NCI-H1105 treated with DMSO at 0.1 percent for 48 hours (cell line): ENCODE measurements around the gene KIAA1755.

Experiments
- DNase-seq: peaks from one replicate; lab custom pipeline; 2025; lab: John Stamatoyannopoulos, UW

The KIAA1755 gene

DNA sequence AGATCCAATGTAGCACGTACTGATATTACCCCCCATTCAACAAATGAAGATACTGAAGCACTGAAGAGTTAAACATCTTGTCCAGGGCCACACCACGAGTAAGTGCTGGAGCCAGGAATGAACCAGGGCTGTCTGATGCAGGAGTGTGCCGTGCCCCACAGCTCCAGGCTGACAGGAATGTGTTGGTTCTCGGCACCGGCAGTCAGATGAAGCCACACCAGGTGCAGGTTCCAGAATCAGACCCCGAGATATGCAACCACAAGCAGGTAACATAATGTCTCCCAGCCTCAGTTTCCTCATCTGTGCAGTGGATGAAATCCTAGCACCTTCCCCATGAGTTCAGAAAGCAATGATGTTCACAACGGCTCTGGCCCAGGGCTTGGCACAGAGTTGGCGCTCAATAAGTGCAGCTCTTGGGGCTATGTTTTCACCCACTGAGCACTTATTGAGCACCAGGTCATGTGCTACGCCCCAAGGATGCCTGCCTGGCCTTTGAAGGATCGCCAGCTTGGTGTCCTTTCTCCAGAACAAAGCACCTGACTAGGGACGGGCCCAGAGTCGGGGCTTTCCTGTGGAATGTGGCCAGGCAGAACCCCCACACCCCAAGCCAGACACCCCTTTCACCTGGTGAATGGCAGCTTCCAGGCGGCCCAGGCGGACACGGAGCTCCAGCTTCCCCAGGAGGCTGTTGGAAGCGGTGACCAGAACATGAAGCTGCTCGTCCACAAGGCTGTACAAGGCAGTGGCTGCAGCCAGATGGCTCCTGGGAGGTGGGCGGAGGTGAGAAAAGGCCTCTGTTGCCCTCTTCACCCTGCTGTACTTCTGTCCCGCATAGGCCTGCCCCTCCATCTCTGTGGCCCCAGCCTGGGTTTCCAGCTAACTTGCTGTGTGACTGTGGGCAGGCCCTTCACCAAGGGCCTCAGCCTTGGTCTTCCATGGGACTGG, 41.3 kb downstream of the KIAA1755 start:
- DNase-seq, result no peak

DNA sequence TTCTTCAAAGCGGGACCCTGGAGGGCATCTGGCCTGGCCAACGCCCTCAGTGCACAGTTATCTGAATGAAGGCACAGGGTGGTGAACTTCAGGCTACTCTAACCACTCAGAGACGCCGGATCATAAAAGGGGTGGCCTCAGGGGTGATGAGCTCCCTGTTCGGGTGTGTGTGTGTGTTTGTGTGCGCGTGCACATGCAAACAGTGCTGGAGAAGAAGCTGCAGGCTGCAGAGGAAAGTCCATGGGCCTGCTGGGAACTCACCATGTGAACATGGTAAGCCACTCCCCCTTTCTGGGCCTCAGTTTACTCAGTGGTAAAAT, 42.0 kb downstream of the KIAA1755 start:
- no peak for DNase-seq

DNA sequence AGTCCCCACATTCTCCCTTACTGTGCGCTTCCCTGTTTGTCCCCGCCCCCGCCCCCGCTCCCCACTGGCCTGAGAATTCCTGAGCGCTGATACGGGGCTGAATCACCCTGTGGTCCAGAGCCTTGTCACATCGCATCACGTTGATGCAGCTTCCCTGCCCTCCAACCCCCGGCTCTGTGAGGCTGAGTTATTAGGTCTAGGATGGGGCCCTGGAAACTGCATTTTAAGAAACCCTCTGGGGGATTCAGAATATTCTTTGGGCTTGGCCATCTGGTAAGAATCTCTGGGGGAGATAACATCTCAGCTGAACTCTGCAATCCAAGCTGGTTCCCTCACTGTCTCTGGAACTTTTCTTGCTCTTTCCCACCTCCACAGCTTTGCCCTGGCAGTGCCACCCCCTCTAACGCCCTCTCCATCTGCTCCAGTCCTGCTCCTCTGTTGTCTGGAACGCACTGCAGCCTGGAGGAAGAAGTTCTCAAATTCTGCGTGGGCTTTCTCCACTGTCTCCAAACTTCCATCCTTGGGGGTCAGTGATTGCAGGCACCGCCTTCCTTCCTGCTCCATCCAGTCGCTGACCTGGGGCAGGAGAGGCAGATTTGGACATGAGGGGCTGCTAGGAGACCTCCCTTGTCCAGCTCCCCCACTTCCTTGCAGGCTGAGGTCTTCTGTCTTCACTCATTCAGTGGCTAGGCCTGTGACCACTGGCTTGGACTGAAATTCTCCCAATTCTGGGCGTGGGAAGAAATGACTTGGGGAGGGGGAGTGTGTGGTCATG, 42.6 kb downstream of the KIAA1755 start:
- DNase-seq, result no peak

DNA sequence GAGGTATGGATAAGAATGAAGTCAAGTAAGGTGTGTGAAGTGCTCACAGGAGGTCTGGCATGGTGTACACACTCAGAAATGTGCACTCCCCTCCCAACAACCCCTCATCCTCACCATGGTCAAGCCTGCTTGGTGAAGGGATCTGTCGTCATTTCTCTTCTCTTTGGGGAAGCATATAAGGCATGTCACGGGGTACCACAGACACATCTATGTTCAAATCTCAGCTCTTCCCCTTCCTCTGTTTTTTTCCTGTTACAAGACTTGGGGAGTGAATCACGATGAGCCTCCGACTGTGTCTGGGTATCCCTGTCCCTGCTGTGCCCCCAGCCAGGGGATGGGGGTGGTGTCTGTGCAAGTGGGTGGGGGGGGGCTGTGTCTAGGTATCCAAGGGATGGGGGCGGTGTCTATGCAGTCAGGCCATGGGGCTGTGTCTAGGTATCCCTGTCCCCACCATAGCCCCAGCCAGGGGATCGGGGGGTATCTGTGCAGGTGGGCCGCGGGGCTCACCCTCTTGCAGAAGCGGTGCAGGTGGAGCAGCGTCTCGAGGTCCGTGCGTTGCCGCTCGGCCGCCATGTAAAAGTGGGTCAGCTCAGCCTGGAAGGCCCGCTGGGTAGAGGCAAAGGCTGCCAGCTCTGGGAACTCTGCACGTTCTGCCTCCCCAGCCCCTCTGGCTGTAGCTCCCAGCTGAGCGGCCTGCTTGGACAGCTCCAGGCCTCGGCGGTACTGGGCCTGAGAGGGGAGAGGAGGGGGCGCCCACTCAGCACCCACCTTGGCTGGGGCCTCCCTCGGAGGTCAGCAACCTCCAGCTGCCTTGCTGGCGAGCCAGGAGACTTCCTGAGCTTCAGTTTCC, 43.6 kb downstream of the KIAA1755 start:
- no peak for DNase-seq

DNA sequence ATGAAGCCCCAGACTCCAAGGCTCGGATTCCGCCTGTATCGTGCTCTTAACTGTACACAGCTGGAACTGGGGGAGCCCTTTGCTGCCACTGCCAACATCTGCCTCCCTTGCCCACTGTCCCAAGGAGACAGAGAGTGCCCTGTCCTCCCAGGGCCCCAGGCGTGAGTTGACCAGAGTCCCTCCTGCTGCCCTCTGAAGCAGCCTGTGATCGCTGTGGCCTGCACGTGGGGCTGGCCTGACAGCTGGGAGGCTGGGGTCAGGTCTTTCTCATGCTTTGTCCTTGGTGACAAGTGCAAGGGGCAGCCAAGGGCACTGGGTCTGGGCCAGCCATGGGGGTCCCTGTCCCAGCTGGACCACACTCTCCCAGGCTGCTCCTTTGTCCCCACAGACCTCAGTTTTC, 44.3 kb downstream of the KIAA1755 start:
- no peak for DNase-seq

DNA sequence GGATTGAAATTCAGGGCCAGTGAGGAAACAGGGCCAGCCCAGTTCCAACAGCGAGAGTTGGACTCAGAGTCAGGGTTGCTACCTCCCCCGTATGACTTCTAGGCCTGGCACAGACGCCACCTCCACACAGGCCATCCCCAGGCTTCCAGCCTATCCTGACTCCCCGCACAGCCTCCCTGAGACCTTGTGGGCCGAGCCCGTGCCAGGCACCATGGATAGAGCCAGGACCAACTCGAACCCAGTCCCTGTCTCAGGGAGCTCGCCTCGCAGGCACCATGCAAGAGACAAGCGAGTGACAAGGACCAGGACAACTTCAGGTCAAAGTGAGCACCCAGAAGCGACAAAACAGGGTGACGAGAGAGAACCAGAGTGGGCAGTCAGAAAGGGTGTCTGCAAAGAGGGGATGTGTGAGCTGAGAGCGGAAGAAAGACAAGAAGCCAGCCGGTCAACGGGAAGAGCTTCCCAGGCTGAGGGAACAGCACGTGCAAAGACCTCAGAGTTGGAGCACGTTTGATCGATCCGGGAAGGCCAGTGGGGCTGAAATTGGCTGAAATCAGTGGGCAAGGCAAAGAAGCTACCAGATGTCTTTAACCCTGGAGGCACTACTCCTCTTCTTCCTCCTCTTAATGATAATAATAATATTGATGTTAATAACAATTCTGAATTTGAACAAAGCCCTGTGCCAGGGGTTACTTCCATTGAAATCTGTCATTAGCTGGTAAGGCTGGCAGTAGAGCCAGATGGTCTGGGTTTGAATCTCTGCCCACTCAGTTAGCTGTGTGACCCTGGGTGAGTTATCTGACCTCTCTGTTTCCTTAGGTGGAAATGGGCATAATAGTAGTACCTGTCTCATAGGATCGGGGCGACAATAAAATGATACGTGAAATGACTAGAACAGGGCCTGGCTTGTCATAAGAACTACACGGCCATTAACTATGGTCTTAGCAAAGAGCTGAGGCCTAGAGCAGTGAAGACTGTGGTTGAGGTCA, 45.0 kb downstream of the KIAA1755 start:
- no peak for DNase-seq

DNA sequence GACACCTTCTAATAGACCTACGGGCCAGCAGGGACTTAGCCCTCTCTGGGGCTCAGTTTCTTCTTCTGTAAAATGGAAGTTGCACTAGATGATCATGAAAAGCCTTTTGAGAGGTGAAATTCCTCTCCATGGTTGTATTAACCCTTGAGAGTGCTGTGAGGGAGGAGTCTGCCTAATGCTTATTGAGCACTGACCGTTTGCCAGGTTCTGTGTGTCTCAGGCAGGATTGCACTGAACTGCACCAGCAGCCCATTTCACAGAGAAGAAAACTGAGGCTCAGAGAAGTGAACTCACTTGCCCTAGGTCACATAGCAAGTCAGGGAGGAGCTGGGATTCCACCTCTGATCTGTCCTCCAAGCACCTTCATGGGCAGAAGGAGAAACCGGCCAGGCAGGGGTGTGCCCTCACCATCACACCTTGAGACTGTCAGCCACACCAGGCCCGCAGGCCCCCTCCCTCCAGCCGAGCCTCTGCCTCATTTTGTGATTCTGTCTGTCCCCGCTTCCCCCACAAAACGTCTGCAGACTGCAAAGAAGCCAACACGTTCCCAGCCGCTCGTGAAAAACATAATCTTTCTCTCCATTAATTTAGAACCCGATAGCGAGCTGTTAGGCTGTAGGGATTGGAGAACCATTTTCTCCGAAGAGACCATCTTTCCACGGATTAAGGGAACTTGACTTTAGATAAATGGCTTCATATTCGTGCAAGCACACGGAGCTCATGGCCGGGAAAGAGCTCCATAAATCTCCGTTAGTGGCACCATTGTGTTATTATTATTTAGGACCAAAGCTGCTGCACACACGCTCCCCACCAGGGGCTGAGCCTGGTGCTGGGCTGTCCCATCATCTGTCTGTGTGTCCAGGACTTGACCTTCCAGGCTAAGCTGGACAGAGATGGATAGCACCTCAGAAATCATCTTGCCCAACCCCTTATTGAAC, 46.0 kb downstream of the KIAA1755 start:
- no peak for DNase-seq

DNA sequence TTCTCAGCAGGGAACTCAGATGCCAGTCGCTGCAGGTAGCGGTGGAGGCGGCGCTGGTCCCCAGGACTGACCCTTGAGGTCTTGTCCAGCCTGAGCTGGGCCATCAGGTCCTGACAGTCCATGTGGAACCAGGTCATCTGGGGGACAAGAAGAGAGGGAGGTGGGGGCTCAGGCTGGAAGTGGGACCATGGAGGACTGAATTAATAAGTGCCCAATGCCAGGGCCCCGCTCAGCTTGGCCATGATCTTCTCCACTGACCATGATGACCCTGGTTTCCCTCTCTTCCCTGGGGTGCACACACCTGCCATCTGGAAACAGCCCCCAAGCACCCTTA, 47.0 kb downstream of the KIAA1755 start:
- no peak for DNase-seq

DNA sequence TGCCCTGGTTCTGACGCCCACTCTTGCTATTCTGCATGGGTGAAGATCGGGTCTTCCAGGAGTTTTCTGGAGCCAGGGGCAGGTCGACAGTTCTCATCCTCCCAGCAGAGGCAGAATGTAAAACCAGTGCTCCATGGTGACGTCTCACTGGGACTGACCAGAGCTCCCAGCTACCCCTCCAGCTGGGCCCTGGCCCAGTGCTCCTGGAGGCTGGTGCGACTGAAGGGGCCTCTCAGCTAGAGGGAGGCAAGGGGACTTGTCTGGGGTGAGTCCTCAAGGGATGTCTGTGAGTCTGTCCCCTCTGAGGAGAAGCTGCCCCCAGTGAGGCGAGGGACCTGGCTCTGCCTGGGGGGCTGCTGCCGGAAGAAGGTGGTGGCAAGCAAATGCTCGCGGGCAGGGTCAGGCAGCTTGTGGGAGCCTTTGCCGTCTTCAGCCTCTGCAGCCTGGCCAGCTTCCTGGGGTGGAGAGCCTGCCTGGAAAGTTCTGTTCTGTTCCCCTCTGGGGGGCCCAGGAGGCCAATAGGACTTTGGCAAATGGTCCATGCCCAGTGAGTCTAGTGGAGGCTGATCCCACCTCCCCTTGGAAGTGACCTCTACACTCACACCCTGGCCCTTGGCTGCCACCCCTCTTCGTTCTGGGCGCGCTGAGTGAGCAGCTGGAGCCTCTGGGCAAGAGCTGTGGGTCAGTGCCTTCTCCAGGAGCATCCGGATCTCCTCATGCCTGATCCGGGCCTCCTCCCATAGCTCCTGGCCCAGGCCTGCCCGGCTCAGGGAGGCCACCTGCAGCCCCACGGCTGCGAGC, 47.5 kb downstream of the KIAA1755 start:
- no peak for DNase-seq

DNA sequence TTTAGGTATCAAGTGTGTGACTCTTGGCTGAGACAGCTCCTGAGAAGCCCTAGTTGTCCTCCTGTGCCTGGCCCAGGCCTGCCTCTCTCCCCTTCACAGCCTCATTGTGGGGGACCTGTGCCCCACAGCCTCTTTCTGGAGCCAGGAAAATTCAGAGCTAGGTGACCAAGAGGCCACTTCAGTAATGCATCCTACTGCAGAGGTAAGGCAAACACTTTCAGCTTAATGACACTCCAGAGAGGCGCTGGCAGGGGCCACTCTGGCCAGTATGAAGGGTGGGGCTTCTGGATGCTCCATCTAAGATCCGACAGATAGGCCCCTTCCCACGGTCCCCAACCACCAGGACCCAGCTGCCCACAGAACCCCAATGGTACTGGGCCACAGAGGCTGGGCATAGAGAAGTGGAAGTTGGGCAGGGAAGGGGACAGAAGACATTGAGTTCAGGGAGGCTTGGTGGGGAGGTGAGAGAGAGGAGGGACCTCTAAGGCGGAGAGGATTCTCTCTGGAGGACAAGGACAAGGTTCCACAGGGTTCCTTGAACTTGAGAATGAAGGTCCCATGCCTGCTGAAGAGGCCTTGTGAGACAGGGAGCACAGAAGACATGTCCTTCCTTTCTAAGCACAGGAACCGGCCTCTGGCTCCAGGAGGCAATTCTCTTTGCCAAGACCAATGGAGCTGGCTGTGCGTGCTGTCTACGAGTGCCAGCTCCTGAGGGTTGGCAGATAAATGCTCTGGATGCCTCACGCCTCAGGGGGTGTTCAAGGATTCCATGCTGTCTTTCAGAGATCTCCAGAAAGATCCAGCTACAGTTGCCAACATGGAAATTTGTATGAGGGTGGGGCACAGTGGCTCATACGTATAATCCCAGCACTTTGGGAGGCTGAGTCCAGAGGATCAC, 49.1 kb downstream of the KIAA1755 start:
- no peak for DNase-seq

DNA sequence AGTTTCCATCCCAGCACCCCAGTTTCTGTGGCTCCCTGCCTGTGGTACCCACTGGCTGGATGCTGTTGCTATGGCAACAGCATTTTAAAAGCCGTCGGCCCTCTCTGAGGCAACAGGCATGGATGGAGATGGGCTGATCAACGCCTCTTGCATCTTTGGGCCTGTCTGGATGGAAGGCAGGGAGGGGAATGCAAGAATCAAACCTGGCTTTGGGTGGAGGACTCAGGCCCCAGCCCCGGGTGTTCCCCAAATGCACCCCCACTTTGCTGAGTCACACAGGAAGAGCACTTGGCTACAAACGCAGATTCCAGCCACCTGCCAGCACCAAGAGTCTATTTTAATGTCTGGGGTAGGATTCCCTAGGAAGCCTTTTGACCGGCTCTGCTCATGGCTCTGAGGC, 49.8 kb downstream of the KIAA1755 start:
- no peak for DNase-seq

DNA sequence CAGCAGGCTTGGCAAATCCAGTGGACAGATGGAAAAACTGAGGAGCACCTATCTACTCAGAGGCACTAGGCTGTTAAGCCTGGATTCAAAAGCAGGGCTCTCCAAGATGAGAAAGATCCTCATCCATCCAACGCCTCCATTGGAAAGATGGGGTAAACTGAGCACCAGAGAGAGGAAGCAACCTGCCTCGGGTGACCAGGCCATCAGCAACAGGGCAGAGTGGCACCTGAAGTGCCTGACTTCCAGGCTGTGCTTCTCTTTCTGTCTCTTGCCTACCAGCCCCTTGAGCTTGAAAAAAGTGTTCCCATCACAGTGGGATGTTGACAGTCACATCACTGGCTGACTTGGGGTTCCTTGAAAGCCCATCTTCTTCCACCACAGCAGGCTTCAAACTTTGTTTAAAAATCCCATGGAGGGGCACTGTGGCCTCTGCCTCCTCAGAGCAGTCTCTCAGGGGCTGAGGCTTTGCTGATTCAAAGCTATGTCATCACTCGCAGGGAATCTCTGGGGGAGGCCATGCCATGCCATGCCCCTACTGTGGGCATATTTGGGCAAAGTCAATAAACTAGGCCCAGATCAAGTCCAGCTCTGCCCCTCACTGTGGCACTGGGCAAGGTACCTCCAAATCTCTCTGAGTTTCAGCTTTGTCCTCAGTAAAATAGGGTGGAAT, 50.7 kb downstream of the KIAA1755 start:
- no peak for DNase-seq

DNA sequence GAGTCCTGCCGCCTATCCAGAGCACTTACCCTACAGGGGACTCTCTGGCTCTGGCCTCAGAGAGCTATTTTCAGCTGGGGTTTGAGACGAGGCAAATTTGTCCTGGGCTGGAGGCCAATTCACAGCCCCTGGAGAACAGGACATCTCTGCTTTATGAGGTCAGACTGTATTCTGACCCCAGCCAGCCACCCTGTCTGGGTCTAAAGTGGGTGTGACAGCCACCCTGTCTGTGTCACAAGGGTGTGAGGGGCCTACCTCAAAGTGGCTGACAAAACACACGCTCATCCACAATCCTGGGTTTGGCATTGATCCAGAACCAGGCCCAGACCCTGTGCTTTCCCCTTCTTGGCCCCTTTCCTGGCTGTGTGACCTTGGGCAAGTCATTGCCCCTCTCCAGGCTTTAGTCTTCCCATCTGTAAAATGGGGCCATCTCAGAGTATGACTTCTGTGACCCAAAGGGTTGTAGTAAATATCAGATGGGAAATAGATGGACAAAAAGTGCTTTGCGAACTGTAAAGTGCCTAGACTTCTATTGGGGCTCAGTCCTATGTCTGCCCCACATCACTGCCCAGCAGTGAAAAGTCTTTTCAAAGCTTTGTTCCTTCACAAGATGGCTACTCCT, 51.4 kb downstream of the KIAA1755 start:
- DNase-seq, result no peak

DNA sequence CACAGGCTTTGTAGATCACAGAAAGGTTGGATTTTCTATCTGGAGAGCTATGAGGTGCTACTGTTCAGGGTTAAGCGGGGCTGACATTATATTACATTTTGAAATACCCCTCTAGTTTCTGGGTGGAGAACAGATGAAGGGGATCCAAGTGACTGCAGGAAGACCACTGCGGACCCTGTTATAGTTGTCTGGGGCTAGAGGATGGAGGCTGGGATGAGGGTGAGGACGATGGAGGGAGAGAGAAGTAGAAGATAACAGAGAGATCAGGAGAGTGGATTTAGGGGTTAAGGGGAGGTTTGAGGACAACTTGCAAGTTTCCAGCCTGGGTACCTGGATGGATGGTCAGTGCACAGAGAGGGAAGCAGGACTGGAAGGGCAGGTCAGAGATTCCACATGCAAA, 52.0 kb downstream of the KIAA1755 start:
- DNase-seq, result no peak

DNA sequence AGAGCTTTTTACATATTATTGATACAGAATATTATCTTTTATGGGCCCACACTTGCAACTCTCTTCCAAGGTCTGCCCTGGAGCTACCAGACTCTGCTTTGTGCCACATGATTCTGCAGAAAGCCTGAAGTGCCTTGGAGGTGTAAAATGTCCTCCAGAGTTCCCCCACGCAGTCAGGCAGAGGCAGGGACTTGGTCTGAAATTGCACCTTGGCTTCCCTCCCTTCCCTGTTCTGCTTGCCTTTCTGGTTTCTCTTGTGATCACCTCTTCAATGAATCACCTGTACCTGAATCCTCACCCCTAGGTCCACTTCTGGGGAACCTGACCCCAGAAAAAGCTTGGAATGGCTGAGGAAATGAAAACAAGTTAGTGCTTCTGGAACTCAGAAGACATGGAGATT, 52.4 kb downstream of the KIAA1755 start:
- no peak for DNase-seq

DNA sequence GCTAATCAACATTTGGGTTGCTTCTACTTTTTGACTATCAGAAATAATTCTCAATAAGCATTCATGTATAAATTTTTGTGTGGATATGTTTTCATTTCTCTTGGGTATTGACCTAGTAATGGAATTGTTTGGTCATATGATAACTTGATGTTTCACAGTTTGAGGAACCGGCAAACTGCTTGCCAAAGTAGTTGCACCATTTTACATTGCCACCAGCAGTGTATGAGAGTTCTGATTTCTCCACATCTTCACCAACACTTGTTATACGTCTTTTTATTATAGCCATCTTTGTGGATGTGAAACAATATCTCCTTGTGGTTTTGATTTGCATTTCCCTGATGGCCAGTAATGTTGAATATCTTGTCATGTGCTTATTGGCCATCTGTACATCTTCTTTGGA, 52.9 kb downstream of the KIAA1755 start:
- DNase-seq, result no peak

DNA sequence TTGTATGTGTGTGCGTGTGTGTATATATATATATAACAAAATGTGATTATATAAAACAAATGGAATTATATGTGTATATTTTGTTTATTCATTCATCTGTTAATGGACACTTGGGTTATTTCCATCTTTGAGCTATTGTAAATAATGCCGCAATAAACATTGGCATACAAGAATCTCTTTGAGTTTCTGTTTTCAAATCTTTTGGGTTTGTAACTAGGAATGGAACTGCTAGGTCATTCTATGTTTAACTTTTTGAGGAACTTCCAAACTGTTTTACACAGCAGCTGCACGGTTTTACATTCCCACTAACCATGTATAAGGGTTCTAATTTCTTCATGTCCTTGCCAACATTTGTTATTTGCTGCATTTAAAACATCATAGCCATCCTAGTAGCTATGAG, 55.5 kb downstream of the KIAA1755 start:
- no peak for DNase-seq
